Cardiac muscle cell (in vitro differentiated cells and primary cell): Measurements from ENCODE around the gene MYCBP2. TPM values are rescaled to one million over a fixed set of nuclear protein-coding genes. Genes with fewer than 3 reads are reported as not detected.

Experiments
- DNase-seq, 2 donors: peaks; one replicate each; pipeline versions ENCODE4 v3.0.0 to v3.0.0-alpha.2; 2010 to 2017; ENCODE audit warnings: low read depth in 1 of 2, low spot score in 1 of 2
- H3K27ac ChIP-seq: fragments of 200-600 bp; sonication (generic); 2 replicates; pipeline ENCODE4 v1.5.1; 2016
- H3K27me3 ChIP-seq: fragments of 200-600 bp; sonication (generic); 2 replicates; pipeline ENCODE4 v1.6.0; 2016; ENCODE audit warnings: control low read depth
- H3K36me3 ChIP-seq: fragments of 200-600 bp; sonication (generic); 2 replicates; pipeline ENCODE4 v1.5.1; 2016; ENCODE audit warnings: control low read depth
- H3K4me1 ChIP-seq: fragments of 200-600 bp; sonication (generic); 2 replicates; pipeline ENCODE4 v1.8.1; 2017; ENCODE audit warnings: low read depth, mild to moderate bottlenecking, mixed run types
- H3K4me3 ChIP-seq: fragments of 200-600 bp; sonication (generic); 2 replicates; pipeline ENCODE4 v1.5.1; 2016; ENCODE audit warnings: mild to moderate bottlenecking
- H3K9me3 ChIP-seq: fragments of 200-600 bp; sonication (generic); 2 replicates; pipeline ENCODE4 v1.5.1; 2017; ENCODE audit warnings: low read depth, mild to moderate bottlenecking, control low read depth
- CTCF ChIP-seq: IDR thresholded peaks from 2 replicates; pipeline ENCODE4 v1.5.1; 2012; ENCODE audit warnings: low read depth, mild to moderate bottlenecking, low read length
- polyA plus RNA-seq: library from polyadenylated mRNA; unstranded; fragments of >200 nt; fragmentation: Nextera tagmentation; extraction: Ambion mirVana; gene quantifications from 2 replicates; pipeline ENCODE4 v1.2.1, GENCODE V29; 2016
- total RNA-seq: library from RNA; depleted of rRNA; stranded (reverse); fragments of >200 nt; gene quantifications from 2 replicates; pipeline ENCODE4 v1.2.3, GENCODE V29; 2016

Gene MYCBP2
- total and polyA plus RNA-seq, 2 experiments from 2014 or later, result 19.8 to 51.1 TPM

- peak in 1 of 2 donors; percentile 81 for DNase-seq
- no peak overlapping the region for H3K27ac ChIP-seq
- no peak for TF ChIP-seq CTCF
These were observed 26.5 kb downstream of the MYCBP2 start for GRCh38 chr13:77300176-77301037.

GRCh38 chr13:77299587-77299986, 27.3 kb downstream of the MYCBP2 start:
- no peak overlapping the region for H3K27ac ChIP-seq

More at GRCh38 chr13:77300176-77301037, 26.5 kb downstream of the MYCBP2 start:
- H3K4me3 ChIP-seq, result no peak overlapping the region
- no peaks in the 10 kb centered on the region for H3K36me3 ChIP-seq
- no peaks in the 10 kb centered on the region for H3K4me1 ChIP-seq
- no peaks in the 10 kb centered on the region for H3K9me3 ChIP-seq
- H3K27me3 ChIP-seq, result no peaks in the 10 kb centered on the region

GRCh38 chr13:77298426-77298825, 28.5 kb downstream of the MYCBP2 start:
- Histone ChIP-seq H3K27ac (no peak overlapping the region), H3K27me3 (no peaks in the 10 kb centered on the region), H3K4me1 (no peaks in the 10 kb centered on the region), H3K9me3 (no peaks in the 10 kb centered on the region), H3K36me3 (no peaks in the 10 kb centered on the region), H3K4me3 (no peak overlapping the region)
- DNase-seq, result no peak
- no peak for TF ChIP-seq CTCF

More at GRCh38 chr13:77299587-77299986, 27.3 kb downstream of the MYCBP2 start:
- no peak for TF ChIP-seq CTCF
- no peaks in the 10 kb centered on the region for H3K36me3 ChIP-seq
- no peak overlapping the region for H3K4me3 ChIP-seq
- H3K27me3 ChIP-seq, result no peaks in the 10 kb centered on the region
- DNase-seq, result no peak
- H3K9me3 ChIP-seq, result no peaks in the 10 kb centered on the region
- no peaks in the 10 kb centered on the region for H3K4me1 ChIP-seq

GRCh38 chr13:77291774-77292173, 35.1 kb downstream of the MYCBP2 start:
- TF ChIP-seq CTCF, result no peak
- DNase-seq, result no peak
- H3K36me3 ChIP-seq, result no peaks in the 10 kb centered on the region
- H3K4me3 ChIP-seq, result no peak overlapping the region
- H3K4me1 ChIP-seq, result no peaks in the 10 kb centered on the region
- no peaks in the 10 kb centered on the region for H3K27me3 ChIP-seq
- no peaks in the 10 kb centered on the region for H3K9me3 ChIP-seq
- no peak overlapping the region for H3K27ac ChIP-seq

- Histone ChIP-seq H3K27ac (no peak overlapping the region), H3K9me3 (no peaks in the 10 kb centered on the region), H3K27me3 (no peaks in the 10 kb centered on the region), H3K36me3 (no peaks in the 10 kb centered on the region), H3K4me1 (no peaks in the 10 kb centered on the region), H3K4me3 (no peak overlapping the region)
- DNase-seq, result no peak
- TF ChIP-seq CTCF, result no peak
These were observed 36.6 kb downstream of the MYCBP2 start for GRCh38 chr13:77290342-77290741.
